ENCODE data around the gene TPI1. TPM values are rescaled to one million over a fixed set of nuclear protein-coding genes. Genes with fewer than 3 reads are reported as not detected.

Gene TPI1
- total RNA-seq, 1 donor from 2014 or later = 1,194 TPM

- H3K36me3 ChIP-seq (ENCODE audit: control insufficient read depth, insufficient read depth, low read length) = peaks cover 5% of the 10 kb centered on the region
- TF ChIP-seq, protein P1, sequence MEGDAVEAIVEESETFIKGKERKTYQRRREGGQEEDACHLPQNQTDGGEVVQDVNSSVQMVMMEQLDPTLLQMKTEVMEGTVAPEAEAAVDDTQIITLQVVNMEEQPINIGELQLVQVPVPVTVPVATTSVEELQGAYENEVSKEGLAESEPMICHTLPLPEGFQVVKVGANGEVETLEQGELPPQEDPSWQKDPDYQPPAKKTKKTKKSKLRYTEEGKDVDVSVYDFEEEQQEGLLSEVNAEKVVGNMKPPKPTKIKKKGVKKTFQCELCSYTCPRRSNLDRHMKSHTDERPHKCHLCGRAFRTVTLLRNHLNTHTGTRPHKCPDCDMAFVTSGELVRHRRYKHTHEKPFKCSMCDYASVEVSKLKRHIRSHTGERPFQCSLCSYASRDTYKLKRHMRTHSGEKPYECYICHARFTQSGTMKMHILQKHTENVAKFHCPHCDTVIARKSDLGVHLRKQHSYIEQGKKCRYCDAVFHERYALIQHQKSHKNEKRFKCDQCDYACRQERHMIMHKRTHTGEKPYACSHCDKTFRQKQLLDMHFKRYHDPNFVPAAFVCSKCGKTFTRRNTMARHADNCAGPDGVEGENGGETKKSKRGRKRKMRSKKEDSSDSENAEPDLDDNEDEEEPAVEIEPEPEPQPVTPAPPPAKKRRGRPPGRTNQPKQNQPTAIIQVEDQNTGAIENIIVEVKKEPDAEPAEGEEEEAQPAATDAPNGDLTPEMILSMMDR (IDR thresholded peaks at IDR 0.05; ENCODE audit: insufficient read depth, low read length, severe bottlenecking) = no peak
- no peak overlapping the region for H3K4me3 ChIP-seq (ENCODE audit: low read depth, low read length)
- FAIRE-seq (no peak), DNase-seq (ENCODE audit: low read depth) (no peak)
- H3K27me3 ChIP-seq (ENCODE audit: control insufficient read depth, insufficient read depth, low read length) = no peaks in the 10 kb centered on the region
Measured at GRCh38 chr12:6837370-6838060, 29.8 kb upstream of the TPI1 start.

GRCh38 chr12:6838854-6839253, 28.5 kb upstream of the TPI1 start:
- TF ChIP-seq, protein P1 (IDR thresholded peaks at IDR 0.05; ENCODE audit: insufficient read depth, low read length, severe bottlenecking) = no peak
- no peak overlapping the region for H3K4me3 ChIP-seq (ENCODE audit: low read depth, low read length)
- no peak for FAIRE-seq
- no peak for DNase-seq (ENCODE audit: low read depth)
- no peaks in the 10 kb centered on the region for H3K27me3 ChIP-seq (ENCODE audit: control insufficient read depth, insufficient read depth, low read length)
- H3K36me3 ChIP-seq (ENCODE audit: control insufficient read depth, insufficient read depth, low read length) = peaks cover 5% of the 10 kb centered on the region

DNA sequence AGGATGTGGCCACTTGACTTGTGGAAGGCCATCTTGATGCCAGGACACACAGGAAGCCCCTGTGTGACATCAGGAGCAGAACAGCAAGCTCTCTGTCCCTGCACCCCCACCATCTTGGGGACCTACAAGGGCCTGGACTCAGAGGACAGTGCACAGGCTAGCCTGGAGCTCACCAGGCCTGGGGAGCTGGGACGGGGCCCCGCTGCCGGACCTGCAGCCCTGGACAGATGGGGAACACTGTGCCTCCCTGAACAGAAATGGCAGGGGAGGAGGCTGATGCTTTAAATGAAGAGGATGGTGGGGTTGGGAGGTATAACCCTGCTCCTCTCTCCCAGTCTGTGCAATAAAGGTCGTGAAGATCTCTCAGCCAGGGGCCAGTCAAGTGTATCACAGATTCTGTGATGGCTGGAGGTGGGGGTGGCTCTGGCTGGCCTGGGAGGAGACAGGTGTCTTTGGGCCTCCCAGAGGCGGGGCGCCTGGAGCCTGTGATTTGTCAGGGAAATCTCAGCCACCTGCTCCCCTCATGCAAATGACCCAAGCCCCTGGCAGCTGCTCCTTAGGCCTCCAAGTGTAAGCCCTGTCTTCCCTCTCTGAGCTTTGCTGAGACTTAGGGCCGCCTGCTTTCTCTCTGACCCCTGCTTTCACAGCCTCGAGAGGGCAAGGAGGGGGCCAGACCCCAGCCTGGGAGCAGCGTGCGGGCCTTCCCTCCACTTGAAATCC, 27.7 kb upstream of the TPI1 start:
- Histone ChIP-seq H3K4me3 (ENCODE audit: low read depth, low read length) (no peak overlapping the region), H3K27me3 (ENCODE audit: control insufficient read depth, insufficient read depth, low read length) (no peaks in the 10 kb centered on the region), H3K36me3 (ENCODE audit: control insufficient read depth, insufficient read depth, low read length) (peaks cover 5% of the 10 kb centered on the region)
- TF ChIP-seq, protein P1 (IDR thresholded peaks at IDR 0.05; ENCODE audit: insufficient read depth, low read length, severe bottlenecking) = no peak
- no peak for DNase-seq (ENCODE audit: low read depth)
- FAIRE-seq = no peak

DNA sequence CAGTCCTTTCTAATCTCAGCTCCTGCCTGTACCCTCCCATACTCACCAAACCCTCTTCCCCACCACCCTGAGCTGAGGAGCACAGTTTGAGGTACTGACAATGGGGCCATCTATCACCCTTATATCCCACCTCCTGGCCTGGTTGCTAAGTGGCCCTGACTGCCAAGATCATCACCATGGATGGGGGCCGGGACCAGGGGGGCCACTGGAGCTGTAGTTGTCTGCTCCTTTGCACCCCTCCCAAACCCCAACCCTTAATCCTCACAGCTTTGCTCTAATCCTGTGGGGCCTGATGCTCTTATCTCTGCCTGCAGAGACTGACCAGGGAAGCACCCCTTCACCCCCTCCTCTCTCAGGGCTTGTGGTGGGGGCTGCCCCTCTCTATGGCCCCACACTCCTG, 27.0 kb upstream of the TPI1 start:
- H3K27me3 ChIP-seq (ENCODE audit: control insufficient read depth, insufficient read depth, low read length) = no peaks in the 10 kb centered on the region
- FAIRE-seq = no peak
- DNase-seq (ENCODE audit: low read depth) = no peak
- TF ChIP-seq, protein P1 (IDR thresholded peaks at IDR 0.05; ENCODE audit: insufficient read depth, low read length, severe bottlenecking) = no peak
- H3K36me3 ChIP-seq (ENCODE audit: control insufficient read depth, insufficient read depth, low read length) = peaks cover 7% of the 10 kb centered on the region
- no peak overlapping the region for H3K4me3 ChIP-seq (ENCODE audit: low read depth, low read length)

DNA sequence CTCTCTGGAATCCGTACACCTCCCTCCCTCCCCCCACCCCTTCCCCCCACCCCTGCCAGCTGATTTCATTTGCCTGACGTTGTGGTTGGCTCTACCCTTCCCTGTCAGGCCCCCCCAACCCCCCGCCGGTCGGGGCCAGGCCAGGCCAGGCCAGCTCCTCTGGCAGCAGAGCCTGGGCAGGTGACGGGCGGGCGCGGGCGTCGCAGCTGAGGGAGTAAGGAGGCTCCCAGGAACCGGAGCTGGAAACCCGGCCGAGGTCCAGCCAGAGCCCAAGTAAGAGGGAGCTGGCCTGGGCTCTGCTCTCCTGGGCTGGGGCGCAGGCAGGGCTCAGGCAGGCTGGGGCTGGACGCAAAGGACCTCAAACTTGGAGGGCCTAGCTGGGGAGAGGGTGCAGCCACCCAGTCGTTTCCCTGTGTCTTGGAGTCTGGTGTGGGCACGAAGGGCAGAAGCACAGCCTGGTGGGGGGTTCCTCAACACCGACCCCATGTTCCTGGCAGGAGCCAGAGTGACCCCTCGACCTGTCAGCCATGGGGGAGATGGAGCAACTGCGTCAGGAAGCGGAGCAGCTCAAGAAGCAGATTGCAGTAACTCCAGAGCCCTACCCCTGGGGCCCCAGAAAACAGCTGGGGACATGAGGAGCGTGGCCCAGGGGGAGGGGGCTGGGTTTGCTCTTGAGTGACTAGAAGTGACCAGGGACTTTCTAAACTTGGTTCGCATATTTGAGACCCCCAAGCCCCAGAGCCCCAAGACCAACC, 26.4 kb upstream of the TPI1 start, which contains the start of gene GNB3:
GNB3 (plus strand) TSS at position 165 of the 755 bp plus-strand sequence; CDS start at position 528, 363 bp downstream.
- no peak for FAIRE-seq
- Histone ChIP-seq H3K27me3 (ENCODE audit: control insufficient read depth, insufficient read depth, low read length) (no peaks in the 10 kb centered on the region), H3K4me3 (ENCODE audit: low read depth, low read length) (no peak within 1 kb of the TSS), H3K36me3 (ENCODE audit: control insufficient read depth, insufficient read depth, low read length) (peaks cover 7% of the 10 kb centered on the region)
- TF ChIP-seq, protein P1 (IDR thresholded peaks at IDR 0.05; ENCODE audit: insufficient read depth, low read length, severe bottlenecking) = no peak
- DNase-seq (ENCODE audit: low read depth) = no peak
